ENCODE data around the gene CD151. TPM values are rescaled to one million over a fixed set of nuclear protein-coding genes. Genes with fewer than 3 reads are reported as not detected.

CD151 gene
- polyA plus RNA-seq, 1 donor (not counting 4 experiments of a cell fraction or from before 2014, with no cell fraction given): 434 TPM

- Histone ChIP-seq H2AFZ (ENCODE audit: control insufficient read depth, low read length) (no peak overlapping the region), H3K4me3 (ENCODE audit: control insufficient read depth in 2 of 3, extremely low read depth in 1 of 3, insufficient read depth in 2 of 3, low read depth in 1 of 3, low read length in 3 of 3) (no peak overlapping the region), H3K27me3 (ENCODE audit: control insufficient read depth, extremely low read depth, insufficient read depth, low read length) (no peaks in the 10 kb centered on the region), H3K27ac (ENCODE audit: control insufficient read depth, insufficient read depth, low read length) (no peak overlapping the region), H3K9me1 (ENCODE audit: control insufficient read depth, extremely low read depth, insufficient read depth, low read length) (no peaks in the 10 kb centered on the region), H3K9ac (ENCODE audit: control insufficient read depth, extremely low read depth, insufficient read depth, low read length) (no peak overlapping the region), H3K9me3 (ENCODE audit: control insufficient read depth, low read depth, low read length) (no peaks in the 10 kb centered on the region), H3K4me1 (ENCODE audit: control insufficient read depth, extremely low read depth, insufficient read depth, low read length) (peaks cover 13% of the 10 kb centered on the region), H3K4me2 (ENCODE audit: control insufficient read depth, extremely low read depth, insufficient read depth, low read depth, low read length) (no peak overlapping the region), H4K20me1 (ENCODE audit: control insufficient read depth, extremely low read depth, insufficient read depth, low read length) (peaks cover 10% of the 10 kb centered on the region), H3K36me3 (ENCODE audit: control insufficient read depth in 2 of 2, extremely low read depth in 1 of 2, insufficient read depth in 2 of 2, low read length in 2 of 2) (peaks cover 6 to 8% of the 10 kb centered on the region in 2 experiments), H3K79me2 (ENCODE audit: control insufficient read depth, insufficient read depth, low read length) (peaks cover 4% of the 10 kb centered on the region)
- TF ChIP-seq EZH2 (IDR thresholded peaks at IDR 0.05; ENCODE audit: low read length) (no peak), CTCF (optimal IDR thresholded peaks at IDR 0.05 in 1 of 3, IDR thresholded peaks at IDR 0.05 in 1 of 3, conservative IDR thresholded peaks at IDR 0.05 in 1 of 3; ENCODE audit: extremely low read depth in 1 of 3, insufficient read depth in 2 of 3, low read length in 3 of 3) (no peak)
- no peak for DNase-seq (ENCODE audit: low read depth, low spot score)
- dilution Hi-C loops (cut with MboI; ENCODE audit: extremely low pct_ligation_motif_present, low sequenced_read_pairs): no loop called here
- no peak for FAIRE-seq
Observed at GRCh38 chr11:852762-853161, 20.0 kb downstream of the CD151 start.

- H3K9me1 ChIP-seq (ENCODE audit: control insufficient read depth, extremely low read depth, insufficient read depth, low read length): no peaks in the 10 kb centered on the region
- DNase-seq (ENCODE audit: low read depth, low spot score) (no peak), FAIRE-seq (no peak)
- H3K9me3 ChIP-seq (ENCODE audit: control insufficient read depth, low read depth, low read length): no peaks in the 10 kb centered on the region
- peaks cover 7% of the 10 kb centered on the region for H4K20me1 ChIP-seq (ENCODE audit: control insufficient read depth, extremely low read depth, insufficient read depth, low read length)
- H3K9ac ChIP-seq (ENCODE audit: control insufficient read depth, extremely low read depth, insufficient read depth, low read length): no peak overlapping the region
- H3K79me2 ChIP-seq (ENCODE audit: control insufficient read depth, insufficient read depth, low read length): no peaks in the 10 kb centered on the region
- dilution Hi-C loops (cut with MboI; ENCODE audit: extremely low pct_ligation_motif_present, low sequenced_read_pairs): no loop called here
- H3K27ac ChIP-seq (ENCODE audit: control insufficient read depth, insufficient read depth, low read length): no peak overlapping the region
- peaks cover 4% of the 10 kb centered on the region for H3K4me1 ChIP-seq (ENCODE audit: control insufficient read depth, extremely low read depth, insufficient read depth, low read length)
- TF ChIP-seq CTCF (optimal IDR thresholded peaks at IDR 0.05 in 1 of 3, IDR thresholded peaks at IDR 0.05 in 1 of 3, conservative IDR thresholded peaks at IDR 0.05 in 1 of 3; ENCODE audit: extremely low read depth in 1 of 3, insufficient read depth in 2 of 3, low read length in 3 of 3): no peak
- TF ChIP-seq EZH2 (IDR thresholded peaks at IDR 0.05; ENCODE audit: low read length): no peak
- peaks cover 6 to 8% of the 10 kb centered on the region in 2 experiments for H3K36me3 ChIP-seq (ENCODE audit: control insufficient read depth in 2 of 2, extremely low read depth in 1 of 2, insufficient read depth in 2 of 2, low read length in 2 of 2)
- no peak overlapping the region for H2AFZ ChIP-seq (ENCODE audit: control insufficient read depth, low read length)
- no peak overlapping the region for H3K4me2 ChIP-seq (ENCODE audit: control insufficient read depth, extremely low read depth, insufficient read depth, low read depth, low read length)
- no peaks in the 10 kb centered on the region for H3K27me3 ChIP-seq (ENCODE audit: control insufficient read depth, extremely low read depth, insufficient read depth, low read length)
- no peak overlapping the region for H3K4me3 ChIP-seq (ENCODE audit: control insufficient read depth in 2 of 3, extremely low read depth in 1 of 3, insufficient read depth in 2 of 3, low read depth in 1 of 3, low read length in 3 of 3)
Observed at GRCh38 chr11:853682-854448, 21.1 kb downstream of the CD151 start.
